UCSD-AML1 (cell line): ENCODE results near the gene PVALEF.

Experiments
- DNase-seq: peaks from one replicate; lab custom pipeline; 2025; ENCODE audit not compliant: unreplicated experiment; lab: John Stamatoyannopoulos, UW

PVALEF gene

GRCh38 chr17:81180836-81181810 lies 15.8 kb downstream of the PVALEF start:
- DNase-seq: no peak

GRCh38 chr17:81181811-81182185 lies 16.5 kb downstream of the PVALEF start:
- no peak for DNase-seq

- no peak for DNase-seq
Measured at GRCh38 chr17:81182596-81182995, 17.3 kb downstream of the PVALEF start.

GRCh38 chr17:81183316-81183715 lies 18.0 kb downstream of the PVALEF start:
- DNase-seq: no peak

GRCh38 chr17:81183807-81184206 lies 18.5 kb downstream of the PVALEF start:
- DNase-seq: no peak

GRCh38 chr17:81184555-81184954 lies 19.2 kb downstream of the PVALEF start:
- no peak for DNase-seq

- DNase-seq: no peak
Measured at GRCh38 chr17:81186203-81186602, 20.9 kb downstream of the PVALEF start.

- DNase-seq: no peak
Measured at GRCh38 chr17:81187120-81187519, 21.8 kb downstream of the PVALEF start.

- DNase-seq: no peak
Measured at GRCh38 chr17:81187586-81188490, 22.5 kb downstream of the PVALEF start.

GRCh38 chr17:81188491-81188840 lies 23.2 kb downstream of the PVALEF start:
- no peak for DNase-seq

GRCh38 chr17:81189016-81189415 lies 23.7 kb downstream of the PVALEF start:
- DNase-seq: no peak

- DNase-seq: no peak
Measured at GRCh38 chr17:81189670-81190530, 24.6 kb downstream of the PVALEF start.

GRCh38 chr17:81190591-81190990 lies 25.3 kb downstream of the PVALEF start:
- no peak for DNase-seq

- no peak for DNase-seq
Measured at GRCh38 chr17:81191116-81191515, 25.8 kb downstream of the PVALEF start.

- DNase-seq: no peak
Measured at GRCh38 chr17:81191646-81192045, 26.3 kb downstream of the PVALEF start.

- DNase-seq: no peak
Measured at GRCh38 chr17:81192386-81193050, 27.2 kb downstream of the PVALEF start.

GRCh38 chr17:81193051-81193410 lies 27.7 kb downstream of the PVALEF start:
- DNase-seq: no peak

GRCh38 chr17:81193470-81194224 lies 28.3 kb downstream of the PVALEF start:
- DNase-seq: no peak

GRCh38 chr17:81194225-81194760 lies 29.0 kb downstream of the PVALEF start:
- no peak for DNase-seq
